Measurements from ENCODE around the gene F5.

F5 gene

DNA sequence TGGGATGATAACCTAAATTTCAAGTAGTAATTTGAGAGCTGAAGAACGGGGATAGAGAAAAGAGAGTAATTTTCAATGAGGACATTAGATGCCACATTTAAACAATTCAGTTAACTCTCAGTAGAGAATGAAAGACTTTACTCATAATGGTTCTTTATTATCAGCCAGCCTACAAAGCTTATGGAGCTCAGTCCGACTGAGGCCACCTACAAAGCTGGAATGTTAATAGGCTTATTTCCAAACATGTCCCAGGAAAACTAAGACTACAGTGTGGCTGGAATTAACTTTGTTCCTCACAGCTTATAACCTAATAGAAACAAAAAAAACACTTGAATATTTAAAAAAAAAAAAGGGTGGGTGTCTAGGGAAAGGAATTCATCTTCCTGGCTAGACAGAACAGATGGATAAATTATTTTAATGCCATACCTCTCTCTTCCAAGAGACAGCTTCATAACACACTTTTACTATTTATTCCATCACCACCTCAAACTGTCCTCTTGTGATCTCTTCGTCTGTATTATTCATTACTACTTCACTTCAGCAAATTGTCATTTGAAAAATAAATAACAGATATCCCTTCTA lies 110.4 kb downstream of the F5 start:
- no peak for DNase-seq

- no peak for DNase-seq
Measured at GRCh38 chr1:169474302-169474995, 111.8 kb downstream of the F5 start.

DNA sequence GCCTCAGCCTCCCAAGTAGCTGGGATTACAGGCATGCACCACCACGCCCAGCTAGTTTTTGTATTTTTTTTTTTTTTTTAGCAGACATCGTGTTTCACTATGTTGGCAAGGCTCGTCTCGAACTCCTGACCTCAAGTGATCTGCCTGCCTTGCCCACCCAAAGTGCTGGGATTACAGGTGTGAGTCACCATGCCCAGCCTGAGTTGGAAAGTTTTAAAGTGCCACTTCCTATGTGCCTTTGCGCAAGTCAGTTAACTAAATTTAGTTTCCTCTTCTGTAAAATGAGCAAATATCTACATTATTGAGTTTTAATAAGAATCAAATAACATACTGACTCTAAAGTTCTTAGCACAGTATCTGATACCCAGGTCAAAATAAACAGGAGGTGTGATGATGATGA lies 112.9 kb downstream of the F5 start:
- DNase-seq, result no peak

GRCh38 chr1:169472738-169473137 lies 113.5 kb downstream of the F5 start:
- DNase-seq, result no peak

DNA sequence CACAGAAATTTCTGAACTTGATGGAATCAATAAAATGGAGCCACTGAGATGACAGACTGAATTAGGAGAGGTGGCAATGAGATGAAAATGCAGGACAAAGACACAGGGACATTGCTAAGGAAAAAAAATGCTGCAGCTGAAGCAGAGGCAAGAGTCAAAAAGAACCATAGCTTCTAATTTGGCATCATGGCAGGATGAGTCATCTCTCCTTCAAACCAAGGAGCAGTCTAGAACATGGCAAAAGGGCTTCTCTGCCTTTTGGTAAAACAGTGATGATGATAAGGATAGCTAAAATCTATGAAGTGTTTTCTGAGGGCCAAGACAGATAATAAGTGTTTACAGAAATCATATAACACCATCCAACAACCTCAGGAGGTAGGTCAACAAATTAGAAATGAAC lies 117.3 kb downstream of the F5 start:
- no peak for DNase-seq

DNA sequence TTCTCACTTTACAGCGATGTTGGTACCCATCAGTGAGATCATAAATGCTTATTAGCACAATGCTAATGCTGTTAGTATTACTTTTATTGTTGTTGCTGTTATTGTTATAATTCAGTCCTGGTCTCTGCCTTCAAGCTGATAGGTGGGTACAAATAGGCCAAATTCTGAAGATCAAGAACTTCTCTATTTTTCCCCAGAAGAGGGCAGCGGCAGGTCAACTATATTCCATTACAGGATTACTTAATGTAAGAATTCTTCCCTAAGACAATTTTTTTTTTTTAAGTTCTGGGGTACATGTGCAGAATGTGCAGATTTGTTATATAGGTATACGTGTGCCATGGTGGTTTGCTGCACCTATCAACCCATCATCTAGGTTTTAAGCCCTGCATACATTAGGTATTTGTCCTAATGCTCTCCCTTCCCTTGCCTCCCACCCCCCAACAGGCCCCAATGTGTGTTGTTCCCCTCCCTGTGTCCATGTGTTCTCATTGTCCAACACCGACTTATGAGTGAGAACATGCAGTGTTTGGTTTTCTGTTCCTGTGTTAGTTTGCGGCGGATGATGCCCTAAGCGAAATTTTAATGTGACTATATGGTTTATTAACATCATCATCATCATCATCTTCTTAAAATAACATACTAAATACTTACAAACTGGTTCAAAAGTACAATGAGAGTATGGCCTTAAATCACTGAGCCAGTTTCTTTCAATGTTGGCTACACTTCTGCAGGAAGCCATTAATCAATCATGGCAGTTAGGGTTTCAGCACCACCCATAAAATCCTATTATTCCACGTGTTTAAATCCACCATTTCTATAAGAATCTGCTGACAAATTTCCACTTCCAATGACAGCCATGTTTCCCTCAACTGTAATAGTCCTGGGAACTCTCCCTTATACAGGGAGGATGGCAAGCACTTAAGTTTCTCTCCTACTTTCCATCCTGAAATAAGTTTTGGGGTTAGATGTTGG lies 119.7 kb downstream of the F5 start:
- DNase-seq, result peak; percentile 12

GRCh38 chr1:169465281-169465680 lies 121.0 kb downstream of the F5 start:
- no peak for DNase-seq
